OCI-LY7 (cell line): ENCODE results near the gene HPSE. TPM values are rescaled to one million over a fixed set of nuclear protein-coding genes. Genes with fewer than 3 reads are reported as not detected.

Source experiments
- BruUV-seq: library from RNA; stranded (reverse); fragments of 400-500 nt; replicated peaks from 2 replicates; lab custom pipeline; 2021; lab: Mats Ljungman, UMichigan
- CTCF ChIA-PET: fragments of 300-600 bp; sonication (Branson Sonifier 250); formaldehyde crosslinking; loops from one replicate; lab custom pipeline; 2022; ENCODE audit warnings: antibody characterized with exemption; ENCODE audit not compliant: unreplicated experiment; lab: Charles Lee
- POLR2A ChIA-PET: fragments of 300-600 bp; sonication (Branson Sonifier 250); formaldehyde crosslinking; loops from one replicate; lab custom pipeline; 2022; ENCODE audit warnings: antibody characterized with exemption; lab: Charles Lee
- DNase-seq: peaks from one replicate; pipeline ENCODE4 v3.0.0-alpha.2; 2015; ENCODE audit warnings: low spot score
- H2AFZ ChIP-seq: fragments of 200-600 bp; sonication (generic), shearing (Covaris generic); 2 replicates; pipeline ENCODE4 v1.6.1; 2014; ENCODE audit warnings: mild to moderate bottlenecking, antibody characterized with exemption, low read length, moderate library complexity
- H3K27ac ChIP-seq: fragments of 200-600 bp; sonication (generic); 2 replicates; pipeline ENCODE4 v1.5.1; 2014; ENCODE audit warnings: mixed run types, low read depth, mild to moderate bottlenecking, moderate library complexity, low read length, inconsistent platforms; ENCODE audit not compliant: poor library complexity, severe bottlenecking
- H3K36me3 ChIP-seq: fragments of 200-600 bp; sonication (generic); 2 replicates; pipeline ENCODE4 v1.6.1; 2014; ENCODE audit warnings: mild to moderate bottlenecking, antibody characterized with exemption, low read length, moderate library complexity, mixed read lengths; ENCODE audit not compliant: insufficient read depth
- H3K4me1 ChIP-seq: fragments of 200-600 bp; sonication (generic); 2 replicates; pipeline ENCODE4 v1.5.1; 2014; ENCODE audit warnings: mild to moderate bottlenecking, low read length; ENCODE audit not compliant: insufficient read depth, poor library complexity, severe bottlenecking
- H3K4me2 ChIP-seq: fragments of 200-600 bp; sonication (generic); 2 replicates; pipeline ENCODE4 v1.6.1; 2014; ENCODE audit warnings: mild to moderate bottlenecking, low read length
- H3K4me3 ChIP-seq: fragments of 200-600 bp; sonication (generic); 2 replicates; pipeline ENCODE4 v1.5.1; 2014; ENCODE audit warnings: mild to moderate bottlenecking, low read depth, low read length; ENCODE audit not compliant: poor library complexity, severe bottlenecking
- H3K79me2 ChIP-seq: fragments of 200-600 bp; sonication (generic); 2 replicates; pipeline ENCODE4 v1.6.1; 2016; ENCODE audit warnings: low read depth, mild to moderate bottlenecking, low read length, moderate library complexity, mixed read lengths; ENCODE audit not compliant: insufficient read depth
- H3K9me2 ChIP-seq: fragments of 200-600 bp; sonication (generic); 2 replicates; pipeline ENCODE4 v1.6.1; 2016; ENCODE audit warnings: mild to moderate bottlenecking, low read length, mixed read lengths; ENCODE audit not compliant: insufficient read depth
- H3K9me3 ChIP-seq: fragments of 200-600 bp; sonication (generic); 2 replicates; pipeline ENCODE4 v1.6.1; 2014; ENCODE audit warnings: mild to moderate bottlenecking, mixed run types, low read length, mixed read lengths
- H4K20me1 ChIP-seq: fragments of 200-600 bp; sonication (generic); 2 replicates; pipeline ENCODE4 v1.6.1; 2014; ENCODE audit warnings: mild to moderate bottlenecking, antibody characterized with exemption, low read length, moderate library complexity, mixed read lengths; ENCODE audit not compliant: insufficient read depth
- EZH2phosphoT487 ChIP-seq: fragments of 200-600 bp; sonication (generic); IDR thresholded peaks from 2 replicates; pipeline ENCODE4 v1.6.1; 2018; ENCODE audit warnings: low read depth, borderline replicate concordance, mild to moderate bottlenecking, mixed run types, antibody characterized with exemption, low read length, moderate library complexity, mixed read lengths
- intact Hi-C: fragments of 100-400 bp; cut with micrococcal nuclease; formaldehyde crosslinking; loops from one replicate; pipeline ENCODE4 v1.10.0; 2022; ENCODE audit not compliant: unreplicated experiment
- total RNA-seq, 2 experiments: library from RNA; depleted of rRNA in 1 of 2; stranded (reverse); fragments of >200 nt in 1 of 2; shearing (Covaris generic) in 1 of 2; gene quantifications; 2 replicates each; pipeline ENCODE4 v1.2.3, GENCODE V29; 2014 to 2022
- TF ChIP-seq, protein P1 (sequence below): fragments of 200-600 bp; sonication (generic); conservative IDR thresholded peaks from 2 replicates; pipeline ENCODE4 v1.5.1; 2014; ENCODE audit warnings: mild to moderate bottlenecking, antibody characterized with exemption, low read length, moderate library complexity, mixed read lengths

The HPSE gene
- total RNA-seq, 2 experiments from 2014 or later: 2.4 to 3.1 TPM

DNA sequence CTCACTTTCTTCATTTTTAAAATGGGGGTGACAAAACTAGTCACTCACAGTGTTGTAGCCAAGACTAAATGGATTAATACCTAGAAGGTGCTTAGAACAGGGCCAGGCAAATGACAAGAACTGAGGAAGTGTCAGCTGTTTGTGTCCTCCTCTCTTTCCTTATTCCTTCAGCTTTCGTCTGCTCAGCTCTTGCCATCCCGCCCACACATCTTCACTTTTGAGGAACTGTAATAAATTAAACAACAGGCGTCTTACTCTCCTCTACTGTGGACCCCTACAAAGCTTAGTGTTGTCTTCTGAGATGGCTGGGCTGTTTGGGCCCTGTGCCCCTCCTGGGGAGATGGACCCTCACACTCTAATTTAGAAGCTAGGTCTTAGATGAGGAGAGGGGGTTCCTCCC lies 2.7 kb downstream of the HPSE start:
- no peaks in the 10 kb centered on the region for H3K36me3 ChIP-seq
- no peak overlapping the region for H3K4me3 ChIP-seq
- ChIA-PET POLR2A (interaction anchor here (0.9 kb wide), 1 partner anchor 17 kb away, joined by 3 read pairs; no protein-coding TSS in a partner anchor), CTCF (no interaction called here)
- no peak overlapping the region for H2AFZ ChIP-seq
- no peaks in the 10 kb centered on the region for H4K20me1 ChIP-seq
- H3K79me2 ChIP-seq: no peaks in the 10 kb centered on the region
- H3K4me2 ChIP-seq: no peak overlapping the region
- no TSS peak for BruUV-seq
- DNase-seq: no peak
- no peaks in the 10 kb centered on the region for H3K9me3 ChIP-seq
- intact Hi-C loops: no loop called here
- peaks cover 16% of the 10 kb centered on the region for H3K4me1 ChIP-seq
- no peak overlapping the region for H3K27ac ChIP-seq
- no peaks in the 10 kb centered on the region for H3K9me2 ChIP-seq
- TF ChIP-seq EZH2phosphoT487: no peak
- TF ChIP-seq, protein P1, sequence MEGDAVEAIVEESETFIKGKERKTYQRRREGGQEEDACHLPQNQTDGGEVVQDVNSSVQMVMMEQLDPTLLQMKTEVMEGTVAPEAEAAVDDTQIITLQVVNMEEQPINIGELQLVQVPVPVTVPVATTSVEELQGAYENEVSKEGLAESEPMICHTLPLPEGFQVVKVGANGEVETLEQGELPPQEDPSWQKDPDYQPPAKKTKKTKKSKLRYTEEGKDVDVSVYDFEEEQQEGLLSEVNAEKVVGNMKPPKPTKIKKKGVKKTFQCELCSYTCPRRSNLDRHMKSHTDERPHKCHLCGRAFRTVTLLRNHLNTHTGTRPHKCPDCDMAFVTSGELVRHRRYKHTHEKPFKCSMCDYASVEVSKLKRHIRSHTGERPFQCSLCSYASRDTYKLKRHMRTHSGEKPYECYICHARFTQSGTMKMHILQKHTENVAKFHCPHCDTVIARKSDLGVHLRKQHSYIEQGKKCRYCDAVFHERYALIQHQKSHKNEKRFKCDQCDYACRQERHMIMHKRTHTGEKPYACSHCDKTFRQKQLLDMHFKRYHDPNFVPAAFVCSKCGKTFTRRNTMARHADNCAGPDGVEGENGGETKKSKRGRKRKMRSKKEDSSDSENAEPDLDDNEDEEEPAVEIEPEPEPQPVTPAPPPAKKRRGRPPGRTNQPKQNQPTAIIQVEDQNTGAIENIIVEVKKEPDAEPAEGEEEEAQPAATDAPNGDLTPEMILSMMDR: no peak

DNA sequence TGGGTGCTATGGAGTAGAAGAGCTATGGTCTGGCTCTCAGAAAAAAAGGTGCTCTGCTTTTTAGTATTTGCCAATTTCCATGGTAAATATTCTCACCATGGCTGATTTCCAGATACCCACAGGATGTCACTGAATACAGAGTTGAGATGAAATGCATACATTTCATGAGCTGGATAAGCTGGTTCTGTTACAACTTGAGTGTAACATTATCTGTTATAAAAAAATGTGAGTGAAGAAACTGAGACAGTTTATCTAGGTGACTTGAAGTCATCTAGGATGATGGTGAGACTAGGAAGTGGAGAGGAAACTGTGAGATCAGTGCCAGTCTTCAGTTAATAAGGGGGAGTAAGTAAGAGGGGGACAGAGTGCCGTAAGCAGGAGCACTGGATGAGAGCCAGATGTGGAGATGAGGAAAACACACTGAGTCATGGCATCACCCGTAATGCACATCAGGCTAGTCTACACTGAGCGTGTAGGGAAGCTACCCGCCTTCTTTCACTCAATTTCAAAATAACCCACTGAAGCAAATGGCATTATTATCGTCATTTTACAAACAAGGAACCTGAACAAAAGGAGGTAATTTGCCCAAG lies 5.0 kb downstream of the HPSE start:
- CTCF ChIA-PET: no interaction called here
- H3K9me3 ChIP-seq: no peaks in the 10 kb centered on the region
- no peak overlapping the region for H3K4me3 ChIP-seq
- H4K20me1 ChIP-seq: no peaks in the 10 kb centered on the region
- no peak overlapping the region for H3K4me2 ChIP-seq
- no TSS peak for BruUV-seq
- H3K27ac ChIP-seq: no peak overlapping the region
- H3K4me1 ChIP-seq: peaks cover 9% of the 10 kb centered on the region
- H3K79me2 ChIP-seq: no peaks in the 10 kb centered on the region
- TF ChIP-seq EZH2phosphoT487: no peak
- TF ChIP-seq, protein P1: no peak
- H3K36me3 ChIP-seq: no peaks in the 10 kb centered on the region
- H2AFZ ChIP-seq: no peak overlapping the region
- no peak for DNase-seq
- no peaks in the 10 kb centered on the region for H3K9me2 ChIP-seq
- intact Hi-C loops: no loop called here
- POLR2A ChIA-PET: interaction anchor here (0.6 to 1.3 kb wide), 2 partner anchors 20 to 43 kb away, joined by 3 to 6 read pairs; no protein-coding TSS in a partner anchor

DNA sequence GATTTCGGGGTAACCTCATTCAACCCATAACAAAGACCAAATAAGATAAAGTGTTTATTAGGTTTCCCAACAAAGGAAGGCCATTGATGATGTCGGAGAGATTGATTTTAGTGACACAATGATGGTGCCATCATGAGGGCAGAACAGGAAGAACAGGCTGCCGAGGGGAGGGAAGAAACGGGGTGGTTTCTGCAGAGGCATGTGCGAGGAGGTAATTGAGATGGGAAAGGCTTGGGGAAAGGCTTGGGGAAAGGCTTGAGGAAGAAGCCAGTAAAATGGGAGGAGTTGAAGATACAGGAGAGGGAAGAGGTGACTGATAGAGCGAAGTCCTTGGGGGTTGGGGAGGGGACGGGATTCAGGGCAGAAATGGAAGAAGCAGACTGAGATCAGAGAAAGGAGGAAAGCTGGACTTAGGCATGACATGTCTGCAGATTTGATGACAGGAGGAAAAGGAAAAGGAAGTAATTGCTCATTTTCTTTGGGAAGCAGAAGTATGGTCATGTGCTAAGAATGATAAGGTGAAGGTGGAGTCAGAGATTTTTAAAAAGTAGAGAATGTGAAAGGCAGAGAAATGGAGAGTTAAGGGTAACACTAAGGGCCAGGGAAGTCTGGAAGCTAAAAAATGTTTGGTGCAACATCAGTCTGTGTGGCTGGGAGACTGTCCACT lies 6.0 kb downstream of the HPSE start:
- Histone ChIP-seq H3K9me2 (no peaks in the 10 kb centered on the region), H3K79me2 (no peaks in the 10 kb centered on the region), H2AFZ (no peak overlapping the region), H4K20me1 (no peaks in the 10 kb centered on the region), H3K9me3 (no peaks in the 10 kb centered on the region), H3K27ac (no peak overlapping the region), H3K4me3 (no peak overlapping the region), H3K36me3 (no peaks in the 10 kb centered on the region), H3K4me1 (no peaks in the 10 kb centered on the region), H3K4me2 (no peak overlapping the region)
- POLR2A ChIA-PET: interaction anchor here (0.6 kb wide), 1 partner anchor 44 kb away, joined by 3 read pairs; no protein-coding TSS in a partner anchor
- DNase-seq: no peak
- no TSS peak for BruUV-seq
- intact Hi-C loops: no loop called here
- no peak for TF ChIP-seq EZH2phosphoT487
- TF ChIP-seq, protein P1: peak; percentile 47
- CTCF ChIA-PET: no interaction called here
